Nephron progenitor cell (in vitro differentiated cells): Measurements from ENCODE around the gene CYP4F11.

Experiments
- DNase-seq: peaks from one replicate; pipeline ENCODE4 v3.0.0; 2021
- H3K27ac Mint-ChIP-seq: 2 replicates; pipeline ENCODE4 v1.8.0; 2021; ENCODE audit warnings: mild to moderate bottlenecking, moderate library complexity, mixed read lengths
- H3K27me3 Mint-ChIP-seq: 2 replicates; pipeline ENCODE4 v1.8.0; 2021; ENCODE audit warnings: mild to moderate bottlenecking, low read depth, mixed read lengths; ENCODE audit not compliant: poor library complexity
- H3K36me3 Mint-ChIP-seq: 2 replicates; pipeline ENCODE4 v1.8.0; 2021; ENCODE audit warnings: low read depth, mixed read lengths
- H3K4me1 Mint-ChIP-seq: 2 replicates; pipeline ENCODE4 v1.8.0; 2021; ENCODE audit warnings: mixed read lengths
- H3K4me3 Mint-ChIP-seq: 2 replicates; pipeline ENCODE4 v1.8.0; 2021; ENCODE audit warnings: mild to moderate bottlenecking, moderate library complexity, mixed read lengths
- H3K9me3 Mint-ChIP-seq: 2 replicates; pipeline ENCODE4 v1.8.0; 2021; ENCODE audit warnings: mild to moderate bottlenecking, moderate library complexity, mixed read lengths
- TF ChIP-seq, protein P1 (sequence below): fragments of 200-600 bp; sonication (generic); IDR thresholded peaks from 2 replicates; pipeline ENCODE4 v1.5.0; 2021; ENCODE audit warnings: antibody characterized with exemption

CYP4F11 gene

DNA sequence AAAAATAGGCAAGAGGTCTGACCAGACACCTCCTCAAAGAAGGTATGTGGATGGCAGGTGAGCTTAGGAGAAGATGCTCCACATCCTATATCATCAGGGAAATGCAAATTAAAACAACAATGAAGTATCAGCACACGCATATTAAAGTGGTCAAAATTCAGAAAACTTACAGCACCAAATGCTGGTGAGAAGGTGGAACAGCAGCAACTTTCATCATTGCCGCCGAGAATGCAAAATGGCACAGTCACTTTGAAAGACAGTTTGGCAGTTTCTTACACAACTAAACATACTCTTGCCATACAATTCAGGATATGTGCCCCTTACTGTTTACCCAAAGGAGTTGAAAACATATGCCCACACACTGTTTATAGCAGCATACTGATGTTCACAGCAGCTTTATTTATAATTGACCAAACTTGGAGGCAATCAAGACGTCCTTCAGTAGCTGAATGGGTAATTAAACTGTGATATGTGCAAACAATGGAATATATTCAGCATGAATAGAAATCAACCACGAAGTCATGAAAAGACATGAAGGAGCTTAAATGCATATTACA is 37.0 kb upstream of the CYP4F11 start:
- H3K4me3 Mint-ChIP-seq, result no peak overlapping the region
- H3K27me3 Mint-ChIP-seq, result peaks cover 6% of the 10 kb centered on the region
- TF ChIP-seq, protein P1, sequence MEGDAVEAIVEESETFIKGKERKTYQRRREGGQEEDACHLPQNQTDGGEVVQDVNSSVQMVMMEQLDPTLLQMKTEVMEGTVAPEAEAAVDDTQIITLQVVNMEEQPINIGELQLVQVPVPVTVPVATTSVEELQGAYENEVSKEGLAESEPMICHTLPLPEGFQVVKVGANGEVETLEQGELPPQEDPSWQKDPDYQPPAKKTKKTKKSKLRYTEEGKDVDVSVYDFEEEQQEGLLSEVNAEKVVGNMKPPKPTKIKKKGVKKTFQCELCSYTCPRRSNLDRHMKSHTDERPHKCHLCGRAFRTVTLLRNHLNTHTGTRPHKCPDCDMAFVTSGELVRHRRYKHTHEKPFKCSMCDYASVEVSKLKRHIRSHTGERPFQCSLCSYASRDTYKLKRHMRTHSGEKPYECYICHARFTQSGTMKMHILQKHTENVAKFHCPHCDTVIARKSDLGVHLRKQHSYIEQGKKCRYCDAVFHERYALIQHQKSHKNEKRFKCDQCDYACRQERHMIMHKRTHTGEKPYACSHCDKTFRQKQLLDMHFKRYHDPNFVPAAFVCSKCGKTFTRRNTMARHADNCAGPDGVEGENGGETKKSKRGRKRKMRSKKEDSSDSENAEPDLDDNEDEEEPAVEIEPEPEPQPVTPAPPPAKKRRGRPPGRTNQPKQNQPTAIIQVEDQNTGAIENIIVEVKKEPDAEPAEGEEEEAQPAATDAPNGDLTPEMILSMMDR, result no peak
- no peak overlapping the region for H3K27ac Mint-ChIP-seq
- H3K36me3 Mint-ChIP-seq, result no peaks in the 10 kb centered on the region
- no peak for DNase-seq
- peaks cover 62% of the 10 kb centered on the region for H3K9me3 Mint-ChIP-seq
- no peaks in the 10 kb centered on the region for H3K4me1 Mint-ChIP-seq

DNA sequence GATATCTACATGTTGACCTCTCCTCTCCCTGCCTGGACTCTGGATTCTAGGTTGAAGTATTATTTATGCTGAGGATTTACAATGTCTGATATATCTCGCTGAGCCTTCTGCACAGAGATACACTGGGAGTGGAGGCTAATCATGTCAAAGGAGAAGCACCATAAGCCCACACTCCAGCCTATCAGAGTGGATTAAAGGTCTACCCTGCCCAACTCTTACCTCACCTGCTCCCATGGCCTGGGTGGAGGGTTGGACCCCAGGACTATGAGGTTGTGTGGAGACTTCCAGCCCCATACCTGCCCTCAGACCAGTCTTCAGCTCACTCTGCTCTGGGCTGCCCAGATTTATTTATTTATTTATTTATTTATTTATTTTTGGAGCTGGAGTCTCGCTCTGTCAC is 29.9 kb upstream of the CYP4F11 start:
- H3K4me3 Mint-ChIP-seq, result no peak overlapping the region
- no peaks in the 10 kb centered on the region for H3K36me3 Mint-ChIP-seq
- DNase-seq, result no peak
- no peak overlapping the region for H3K27ac Mint-ChIP-seq
- TF ChIP-seq, protein P1, result no peak
- peaks cover 2% of the 10 kb centered on the region for H3K27me3 Mint-ChIP-seq
- peaks cover 76% of the 10 kb centered on the region for H3K9me3 Mint-ChIP-seq
- no peaks in the 10 kb centered on the region for H3K4me1 Mint-ChIP-seq

DNA sequence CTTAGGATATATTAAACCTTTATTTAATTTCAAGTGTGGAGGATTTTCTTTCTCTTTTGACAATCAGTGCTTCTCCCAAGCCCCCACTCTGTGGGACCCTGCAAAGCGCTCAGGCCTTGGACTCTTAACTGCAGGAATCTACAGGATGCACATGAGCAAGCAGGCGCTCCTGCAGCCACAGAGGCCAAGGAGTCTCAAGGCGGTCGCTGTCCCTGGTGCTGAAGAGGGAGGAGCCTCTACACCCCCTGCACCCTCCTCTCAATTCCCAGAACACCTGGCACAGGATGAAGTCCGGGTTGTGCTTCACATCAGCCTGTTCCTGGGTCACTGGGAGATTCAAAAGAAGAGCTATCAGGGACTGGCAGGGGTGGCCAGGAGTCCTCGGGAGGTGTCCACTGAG is 28.0 kb upstream of the CYP4F11 start:
- H3K9me3 Mint-ChIP-seq, result peaks cover 86% of the 10 kb centered on the region
- H3K27me3 Mint-ChIP-seq, result no peaks in the 10 kb centered on the region
- DNase-seq, result peak; percentile 6
- TF ChIP-seq, protein P1, result no peak
- no peaks in the 10 kb centered on the region for H3K36me3 Mint-ChIP-seq
- no peak overlapping the region for H3K4me3 Mint-ChIP-seq
- H3K4me1 Mint-ChIP-seq, result no peaks in the 10 kb centered on the region
- H3K27ac Mint-ChIP-seq, result no peak overlapping the region

DNA sequence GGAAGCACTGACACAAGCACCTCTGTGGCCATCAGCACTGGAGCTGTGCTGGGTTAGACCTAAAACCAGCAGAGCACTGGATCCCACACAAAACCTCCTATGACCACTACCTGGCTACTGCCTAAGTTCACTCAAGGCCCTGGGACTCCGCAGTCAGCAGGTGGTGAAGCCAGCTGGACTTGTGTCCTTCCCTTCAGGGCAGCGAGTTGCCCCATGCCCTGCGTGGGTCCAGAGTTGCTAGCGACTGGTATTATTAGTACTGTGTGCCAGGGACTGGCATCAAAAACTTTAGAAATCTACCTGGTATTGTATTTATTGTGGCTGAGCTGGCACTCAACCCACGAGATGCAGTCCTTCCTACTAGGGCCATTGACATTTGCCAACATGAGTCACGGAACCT is 20.5 kb upstream of the CYP4F11 start:
- H3K27ac Mint-ChIP-seq, result no peak overlapping the region
- peaks cover 77% of the 10 kb centered on the region for H3K9me3 Mint-ChIP-seq
- H3K27me3 Mint-ChIP-seq, result no peaks in the 10 kb centered on the region
- H3K4me1 Mint-ChIP-seq, result no peaks in the 10 kb centered on the region
- TF ChIP-seq, protein P1, result no peak
- no peak for DNase-seq
- H3K36me3 Mint-ChIP-seq, result no peaks in the 10 kb centered on the region
- H3K4me3 Mint-ChIP-seq, result no peak overlapping the region

DNA sequence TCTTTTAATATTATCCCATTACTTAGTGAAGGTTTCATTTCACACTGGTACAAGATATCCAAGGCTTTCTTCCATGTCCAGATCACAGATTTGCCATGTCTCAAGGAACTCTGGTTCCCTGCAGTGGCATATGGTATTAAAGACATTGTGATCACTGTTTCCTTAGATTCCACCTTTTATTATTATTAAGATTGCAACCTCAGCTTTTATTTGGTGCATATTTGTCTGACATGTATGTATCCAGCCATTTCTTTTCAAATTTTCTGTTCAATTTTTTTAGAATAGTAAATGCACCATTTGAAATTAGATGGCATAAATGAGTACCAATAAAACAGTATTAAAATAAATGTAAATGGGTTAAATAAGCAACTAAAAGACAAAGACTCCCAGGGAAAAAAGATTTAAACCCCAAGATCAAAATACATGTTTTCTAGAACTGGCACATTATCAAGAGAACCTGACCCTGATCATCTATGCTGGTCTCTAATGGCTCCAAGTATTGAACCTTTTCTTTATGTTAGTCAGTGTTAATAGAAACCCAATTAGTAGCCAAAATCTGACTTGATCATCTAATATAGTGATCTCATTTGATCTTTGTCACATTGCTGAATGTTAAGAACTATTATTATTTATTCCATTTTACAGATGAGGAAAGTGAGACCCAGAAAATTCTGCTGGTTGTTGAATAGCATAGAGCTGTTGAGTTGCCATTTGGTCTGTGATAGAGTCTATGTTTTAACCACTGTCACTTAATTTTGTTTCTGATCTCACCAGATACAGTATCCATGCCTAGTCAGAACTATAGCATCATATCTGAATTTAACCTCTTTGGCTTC is 14.1 kb upstream of the CYP4F11 start, which contains the start of gene OR10H4:
Gene OR10H4, plus strand, starts transcription at position 786 of the 836 bp plus-strand sequence. Its CDS starts 0 bp downstream, at position 786.
- Mint-ChIP-seq H3K4me3 (no peak within 1 kb of the TSS), H3K9me3 (peaks cover 75% of the 10 kb centered on the region), H3K36me3 (no peaks in the 10 kb centered on the region), H3K27me3 (peaks cover 6% of the 10 kb centered on the region), H3K27ac (no peak within 1 kb of the TSS), H3K4me1 (no peaks in the 10 kb centered on the region)
- no peak for DNase-seq
- TF ChIP-seq, protein P1, result no peak

DNA sequence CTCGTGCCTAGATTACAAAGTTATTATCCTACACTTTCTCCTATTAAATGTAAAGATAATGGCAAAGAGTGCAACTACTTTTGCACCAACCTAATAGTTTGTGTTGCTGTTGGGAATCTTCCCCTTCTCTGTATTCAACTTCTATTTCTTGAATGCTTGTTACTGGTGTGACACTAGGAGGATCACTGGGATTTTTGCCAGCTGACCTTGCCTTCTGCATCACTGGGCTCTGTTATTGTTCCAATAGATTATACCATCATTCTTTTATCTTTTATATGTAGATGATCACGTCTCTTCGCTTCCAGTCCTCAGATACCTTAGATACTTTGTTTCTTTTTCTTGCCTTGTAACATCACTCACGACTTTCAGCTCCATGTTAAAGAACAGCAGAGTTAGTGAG is 11.0 kb upstream of the CYP4F11 start:
- Mint-ChIP-seq H3K27me3 (peaks cover 6% of the 10 kb centered on the region), H3K9me3 (peaks cover 83% of the 10 kb centered on the region)
- TF ChIP-seq, protein P1, result no peak

More for the DNA sequence above, 11.0 kb upstream of the CYP4F11 start:
- H3K4me3 Mint-ChIP-seq, result no peak overlapping the region
- no peaks in the 10 kb centered on the region for H3K4me1 Mint-ChIP-seq
- DNase-seq, result no peak
- H3K27ac Mint-ChIP-seq, result no peak overlapping the region
- H3K36me3 Mint-ChIP-seq, result no peaks in the 10 kb centered on the region
